Astrocyte (in vitro differentiated cells and primary cell): Measurements from ENCODE around the gene IBSP. TPM values are rescaled to one million over a fixed set of nuclear protein-coding genes. Genes with fewer than 3 reads are reported as not detected.
A peak's percentile ranks its signal among the peaks of the same experiment; 100 is the strongest.

Source experiments
- DNase-seq: peaks from one replicate; pipeline ENCODE4 v3.0.0-alpha.2; 2010; ENCODE audit warnings: low read depth
- FAIRE-seq: peaks from 2 replicates; lab custom pipeline; 2011; peaks lifted over from hg19 to GRCh38; lab: Jason Lieb, UNC
- H2AFZ ChIP-seq: 2 replicates; pipeline ENCODE4 v1.6.0; 2012; ENCODE audit warnings: low read depth, low read length, inconsistent platforms
- H3K27ac ChIP-seq: 2 replicates; pipeline ENCODE4 v1.5.1; 2011; ENCODE audit warnings: low read depth, low read length, inconsistent platforms
- H3K27me3 ChIP-seq: 2 replicates; pipeline ENCODE4 v1.6.0; 2011; ENCODE audit warnings: low read length, inconsistent platforms; ENCODE audit not compliant: insufficient read depth
- H3K36me3 ChIP-seq: 2 replicates; pipeline ENCODE4 v1.5.1; 2011; ENCODE audit warnings: low read length, inconsistent platforms; ENCODE audit not compliant: insufficient read depth
- H3K4me1 ChIP-seq: 2 replicates; pipeline ENCODE4 v1.5.1; 2011; ENCODE audit warnings: low read length, inconsistent platforms; ENCODE audit not compliant: insufficient read depth
- H3K4me2 ChIP-seq: 2 replicates; pipeline ENCODE4 v1.6.0; 2012; ENCODE audit warnings: low read length, inconsistent platforms
- H3K4me3 ChIP-seq: 2 replicates; pipeline ENCODE4 v1.5.1; 2011; ENCODE audit warnings: low read depth, mild to moderate bottlenecking, low read length, inconsistent platforms; ENCODE audit not compliant: insufficient read depth
- H3K79me2 ChIP-seq: 2 replicates; pipeline ENCODE4 v1.6.0; 2012; ENCODE audit warnings: mild to moderate bottlenecking, low read length, inconsistent platforms; ENCODE audit not compliant: insufficient read depth
- H3K9ac ChIP-seq: 2 replicates; pipeline ENCODE4 v1.6.0; 2012; ENCODE audit warnings: mild to moderate bottlenecking, low read length, inconsistent platforms
- H3K9me3 ChIP-seq: 2 replicates; pipeline ENCODE4 v1.5.1; 2012; ENCODE audit warnings: low read depth, mild to moderate bottlenecking, low read length, inconsistent platforms; ENCODE audit not compliant: insufficient read depth
- H4K20me1 ChIP-seq: 2 replicates; pipeline ENCODE4 v1.6.0; 2012; ENCODE audit warnings: low read length, inconsistent platforms; ENCODE audit not compliant: insufficient read depth
- H3K27ac Mint-ChIP-seq: one replicate; pipeline ENCODE4 v1.8.0; 2021; ENCODE audit warnings: mild to moderate bottlenecking, mixed read lengths; ENCODE audit not compliant: unreplicated experiment
- H3K27me3 Mint-ChIP-seq: one replicate; pipeline ENCODE4 v1.8.0; 2021; ENCODE audit warnings: low read depth, mixed read lengths; ENCODE audit not compliant: unreplicated experiment
- H3K36me3 Mint-ChIP-seq: one replicate; pipeline ENCODE4 v1.8.0; 2021; ENCODE audit warnings: low read depth, mixed read lengths; ENCODE audit not compliant: unreplicated experiment
- H3K4me1 Mint-ChIP-seq: one replicate; pipeline ENCODE4 v1.8.0; 2021; ENCODE audit warnings: low read depth, mixed read lengths; ENCODE audit not compliant: unreplicated experiment
- H3K4me3 Mint-ChIP-seq: one replicate; pipeline ENCODE4 v1.8.0; 2021; ENCODE audit warnings: mild to moderate bottlenecking, moderate library complexity, mixed read lengths; ENCODE audit not compliant: unreplicated experiment
- H3K9me3 Mint-ChIP-seq: one replicate; pipeline ENCODE4 v1.8.0; 2021; ENCODE audit warnings: mild to moderate bottlenecking, mixed read lengths; ENCODE audit not compliant: unreplicated experiment
- CTCF ChIP-seq: IDR thresholded peaks from 2 replicates; pipeline ENCODE4 v1.5.1; 2011; ENCODE audit warnings: low read depth, mild to moderate bottlenecking, inconsistent platforms, low read length, moderate library complexity; ENCODE audit not compliant: insufficient read depth
- EZH2 ChIP-seq: IDR thresholded peaks from 2 replicates; pipeline ENCODE4 v1.6.1; 2012; ENCODE audit warnings: mild to moderate bottlenecking, low read length, inconsistent platforms; ENCODE audit not compliant: insufficient read depth
- total RNA-seq: library from RNA; stranded (reverse); gene quantifications from 2 replicates; pipeline ENCODE4 v1.2.1, GENCODE V29; 2021

Gene IBSP
- total RNA-seq, 1 donor from 2014 or later, result not detected

GRCh38 chr4:87804871-87805270 is 5.5 kb downstream of the IBSP start:
- no peaks in the 10 kb centered on the region for H3K27me3 ChIP-seq
- H3K4me1 Mint-ChIP-seq, result peaks cover 8% of the 10 kb centered on the region
- DNase-seq (no peak), FAIRE-seq (no peak)
- no peaks in the 10 kb centered on the region for H3K9me3 ChIP-seq
- H3K4me1 ChIP-seq, result peaks cover 5% of the 10 kb centered on the region
- no peak overlapping the region for H3K4me2 ChIP-seq
- TF ChIP-seq CTCF, result no peak
- TF ChIP-seq EZH2, result no peak
- no peaks in the 10 kb centered on the region for H3K36me3 ChIP-seq
- H3K4me3 Mint-ChIP-seq, result no peak overlapping the region
- no peaks in the 10 kb centered on the region for H3K79me2 ChIP-seq
- no peak overlapping the region for H3K27ac ChIP-seq
- H3K27ac Mint-ChIP-seq, result no peak overlapping the region
- no peak overlapping the region for H2AFZ ChIP-seq
- H3K27me3 Mint-ChIP-seq, result no peaks in the 10 kb centered on the region
- H3K4me3 ChIP-seq, result no peak overlapping the region
- no peaks in the 10 kb centered on the region for H4K20me1 ChIP-seq
- H3K9ac ChIP-seq, result no peak overlapping the region
- no peaks in the 10 kb centered on the region for H3K9me3 Mint-ChIP-seq
- no peaks in the 10 kb centered on the region for H3K36me3 Mint-ChIP-seq

GRCh38 chr4:87805971-87806370 is 6.6 kb downstream of the IBSP start:
- no peaks in the 10 kb centered on the region for H3K27me3 ChIP-seq
- no peaks in the 10 kb centered on the region for H3K9me3 ChIP-seq
- H3K27ac ChIP-seq, result peak overlapping the region; percentile 36
- TF ChIP-seq EZH2 (no peak), CTCF (no peak)
- H3K4me3 ChIP-seq, result no peak overlapping the region
- Mint-ChIP-seq H3K36me3 (no peaks in the 10 kb centered on the region), H3K27ac (peak overlapping the region; percentile 42), H3K9me3 (no peaks in the 10 kb centered on the region), H3K4me3 (no peak overlapping the region), H3K4me1 (peaks cover 8% of the 10 kb centered on the region), H3K27me3 (no peaks in the 10 kb centered on the region)
- DNase-seq (no peak), FAIRE-seq (no peak)
- no peaks in the 10 kb centered on the region for H3K36me3 ChIP-seq
- H3K4me1 ChIP-seq, result peaks cover 5% of the 10 kb centered on the region
- no peak overlapping the region for H3K9ac ChIP-seq
- H3K4me2 ChIP-seq, result peak overlapping the region; percentile 30
- no peak overlapping the region for H2AFZ ChIP-seq
- no peaks in the 10 kb centered on the region for H4K20me1 ChIP-seq
- no peaks in the 10 kb centered on the region for H3K79me2 ChIP-seq

- Histone ChIP-seq H3K36me3 (no peaks in the 10 kb centered on the region), H3K4me1 (peaks cover 5% of the 10 kb centered on the region), H3K4me2 (peak overlapping the region; percentile 30), H2AFZ (no peak overlapping the region), H4K20me1 (no peaks in the 10 kb centered on the region), H3K9me3 (no peaks in the 10 kb centered on the region), H3K9ac (no peak overlapping the region), H3K27me3 (no peaks in the 10 kb centered on the region), H3K27ac (peak overlapping the region; percentile 36), H3K4me3 (no peak overlapping the region), H3K79me2 (no peaks in the 10 kb centered on the region)
- DNase-seq, result peak; percentile 62
- no peak for FAIRE-seq
- Mint-ChIP-seq H3K4me3 (no peak overlapping the region), H3K27me3 (no peaks in the 10 kb centered on the region), H3K36me3 (no peaks in the 10 kb centered on the region), H3K27ac (peak overlapping the region; percentile 42), H3K9me3 (peaks cover 2% of the 10 kb centered on the region), H3K4me1 (peaks cover 8% of the 10 kb centered on the region)
- TF ChIP-seq CTCF, result no peak
- TF ChIP-seq EZH2, result no peak
Observed at GRCh38 chr4:87806520-87806919, 7.2 kb downstream of the IBSP start.
